T follicular helper cell (primary cell): Measurements from ENCODE around the gene MESP1.

ENCODE experiments used
- DNase-seq: peaks from one replicate; pipeline ENCODE4 v3.0.0-alpha.2; 2020; ENCODE audit warnings: low read depth

MESP1 gene

GRCh38 chr15:89724621-89725020, 26.4 kb downstream of the MESP1 start:
- no peak for DNase-seq

DNA sequence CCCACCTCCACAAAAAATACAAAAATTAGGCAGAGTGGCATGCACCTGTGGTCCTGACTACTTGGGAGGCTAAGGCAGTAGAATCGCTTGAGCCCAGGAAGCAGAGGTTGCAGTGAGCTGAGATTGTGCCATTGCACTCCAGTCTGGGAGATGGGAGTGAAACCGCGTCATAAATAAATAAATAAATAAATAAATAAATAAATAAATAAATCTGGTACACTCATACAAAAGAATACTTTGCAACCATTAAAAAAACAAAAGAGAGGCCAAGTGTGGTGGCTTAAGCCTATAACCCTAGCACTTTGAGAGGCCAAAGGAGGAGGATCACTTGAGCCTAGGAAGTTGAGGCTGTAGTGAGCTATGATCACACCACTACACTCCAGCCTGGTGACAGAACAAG, 28.0 kb downstream of the MESP1 start:
- no peak for DNase-seq

- DNase-seq = no peak
Observed at GRCh38 chr15:89714775-89715174, 36.3 kb downstream of the MESP1 start.

DNA sequence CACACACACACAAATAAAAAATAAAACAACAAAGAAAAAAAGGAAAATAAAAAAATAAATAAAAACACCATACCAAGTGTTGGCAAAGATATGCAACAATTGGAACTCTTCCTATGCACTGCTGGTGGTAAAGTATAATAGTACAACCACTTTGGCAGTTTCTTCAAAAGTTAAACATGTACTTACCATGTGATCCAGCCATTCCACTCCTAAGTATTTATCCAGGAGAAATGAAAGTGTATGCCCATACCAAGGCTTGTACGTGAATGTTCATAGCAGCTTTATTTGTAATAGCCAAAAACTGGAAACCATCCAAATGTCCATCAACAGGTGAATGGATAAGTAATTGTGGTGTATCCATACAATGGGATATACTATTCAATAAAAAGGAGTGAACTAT, 43.5 kb downstream of the MESP1 start:
- DNase-seq = no peak

GRCh38 chr15:89704411-89704810, 46.6 kb downstream of the MESP1 start:
- no peak for DNase-seq
